LNCaP clone FGC (cell line): ENCODE measurements around the gene SLF1.

Experiments
- DNase-seq: peaks from one replicate; pipeline ENCODE4 v3.0.0-alpha.2; 2011; ENCODE audit warnings: low read depth
- H3K4me3 ChIP-seq: 2 replicates; pipeline ENCODE4 v1.5.1; 2011; ENCODE audit warnings: mild to moderate bottlenecking, low read depth, low read length, control low read depth
- TF ChIP-seq, protein P1 (sequence below): IDR thresholded peaks from 2 replicates; pipeline ENCODE4 v1.5.1; 2012; ENCODE audit warnings: mild to moderate bottlenecking; ENCODE audit not compliant: control insufficient read depth, insufficient read depth; ENCODE audit errors: extremely low read depth

The SLF1 gene

DNA sequence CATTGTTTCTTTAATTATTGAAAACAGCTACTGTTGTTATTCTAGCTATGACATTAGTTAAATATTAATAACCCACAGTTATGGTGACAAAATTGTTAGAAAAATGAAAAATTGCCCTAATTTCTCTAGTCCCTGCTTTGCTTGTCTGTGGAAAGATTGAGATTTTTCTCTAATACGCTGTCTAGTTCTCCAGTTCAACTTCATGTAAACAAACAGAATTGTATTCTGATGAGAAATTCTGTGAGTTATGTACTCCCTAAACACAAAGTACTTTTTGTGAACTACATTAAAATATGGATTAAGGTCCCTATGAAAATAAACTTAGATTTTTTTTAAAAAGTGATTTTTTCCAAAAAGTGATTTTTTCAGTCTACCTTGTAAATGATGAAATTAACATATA lies 8.7 kb downstream of the SLF1 start:
- TF ChIP-seq, protein P1, sequence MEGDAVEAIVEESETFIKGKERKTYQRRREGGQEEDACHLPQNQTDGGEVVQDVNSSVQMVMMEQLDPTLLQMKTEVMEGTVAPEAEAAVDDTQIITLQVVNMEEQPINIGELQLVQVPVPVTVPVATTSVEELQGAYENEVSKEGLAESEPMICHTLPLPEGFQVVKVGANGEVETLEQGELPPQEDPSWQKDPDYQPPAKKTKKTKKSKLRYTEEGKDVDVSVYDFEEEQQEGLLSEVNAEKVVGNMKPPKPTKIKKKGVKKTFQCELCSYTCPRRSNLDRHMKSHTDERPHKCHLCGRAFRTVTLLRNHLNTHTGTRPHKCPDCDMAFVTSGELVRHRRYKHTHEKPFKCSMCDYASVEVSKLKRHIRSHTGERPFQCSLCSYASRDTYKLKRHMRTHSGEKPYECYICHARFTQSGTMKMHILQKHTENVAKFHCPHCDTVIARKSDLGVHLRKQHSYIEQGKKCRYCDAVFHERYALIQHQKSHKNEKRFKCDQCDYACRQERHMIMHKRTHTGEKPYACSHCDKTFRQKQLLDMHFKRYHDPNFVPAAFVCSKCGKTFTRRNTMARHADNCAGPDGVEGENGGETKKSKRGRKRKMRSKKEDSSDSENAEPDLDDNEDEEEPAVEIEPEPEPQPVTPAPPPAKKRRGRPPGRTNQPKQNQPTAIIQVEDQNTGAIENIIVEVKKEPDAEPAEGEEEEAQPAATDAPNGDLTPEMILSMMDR: no peak
- no peak for DNase-seq
- no peak overlapping the region for H3K4me3 ChIP-seq

DNA sequence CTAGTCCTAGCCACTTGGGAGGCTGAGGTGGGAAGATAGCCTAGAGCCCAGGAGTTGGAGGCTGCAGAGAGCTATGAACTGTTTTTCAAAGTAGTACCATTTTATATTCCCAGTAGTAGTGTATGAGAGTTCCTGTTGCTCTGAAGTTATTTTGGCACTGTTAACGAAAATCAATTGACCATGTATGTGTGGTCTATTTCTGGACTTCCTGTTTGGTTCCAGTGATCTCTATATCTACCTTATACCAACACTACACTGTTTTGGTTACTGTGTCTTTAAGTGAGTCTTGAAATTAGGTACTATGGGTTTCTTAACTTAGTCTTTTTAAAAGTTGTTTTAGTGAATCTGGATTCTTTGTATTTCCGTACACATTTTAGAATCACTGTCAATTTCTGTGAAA lies 13.6 kb downstream of the SLF1 start:
- H3K4me3 ChIP-seq: no peak overlapping the region
- DNase-seq: no peak
- TF ChIP-seq, protein P1: no peak

DNA sequence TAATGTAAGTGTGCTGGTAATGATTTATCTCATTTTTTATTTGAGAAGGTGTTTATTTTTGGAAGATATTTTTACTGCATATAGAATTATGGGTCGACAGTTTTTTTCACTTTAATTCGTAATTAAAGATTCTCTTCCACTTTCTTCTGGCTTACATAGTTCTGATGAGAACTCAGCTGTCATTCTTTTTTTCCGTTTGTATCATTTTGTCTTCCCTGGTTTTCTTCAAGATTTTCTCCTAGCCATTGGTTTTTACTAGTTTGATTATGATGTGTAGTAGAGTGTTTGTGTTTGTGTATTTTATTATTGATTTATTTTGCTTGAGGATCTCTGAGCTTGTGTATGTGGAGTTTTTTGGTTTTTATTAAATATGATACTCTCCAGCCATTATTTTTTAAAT lies 21.7 kb downstream of the SLF1 start:
- DNase-seq: no peak
- H3K4me3 ChIP-seq: no peak overlapping the region
- TF ChIP-seq, protein P1: no peak

DNA sequence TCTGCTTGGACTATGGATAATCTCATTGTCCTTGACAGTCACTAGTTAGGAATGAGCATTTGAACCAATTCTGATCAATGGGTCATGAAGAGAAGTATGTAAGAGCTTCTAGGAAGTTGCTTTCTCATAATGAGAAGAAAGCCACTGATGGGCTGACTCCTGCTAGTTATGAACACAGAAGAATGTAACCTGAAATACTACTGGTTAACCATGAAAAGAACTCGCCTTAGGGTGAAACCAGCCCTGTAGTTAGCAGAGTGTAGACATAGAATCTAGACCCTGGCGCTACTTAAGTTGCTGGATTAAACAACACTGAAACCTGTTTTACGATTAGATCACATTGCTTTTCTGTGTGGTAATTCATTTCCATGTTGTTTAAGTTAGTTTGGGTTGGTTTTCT lies 26.6 kb downstream of the SLF1 start:
- TF ChIP-seq, protein P1: no peak
- DNase-seq: no peak

DNA sequence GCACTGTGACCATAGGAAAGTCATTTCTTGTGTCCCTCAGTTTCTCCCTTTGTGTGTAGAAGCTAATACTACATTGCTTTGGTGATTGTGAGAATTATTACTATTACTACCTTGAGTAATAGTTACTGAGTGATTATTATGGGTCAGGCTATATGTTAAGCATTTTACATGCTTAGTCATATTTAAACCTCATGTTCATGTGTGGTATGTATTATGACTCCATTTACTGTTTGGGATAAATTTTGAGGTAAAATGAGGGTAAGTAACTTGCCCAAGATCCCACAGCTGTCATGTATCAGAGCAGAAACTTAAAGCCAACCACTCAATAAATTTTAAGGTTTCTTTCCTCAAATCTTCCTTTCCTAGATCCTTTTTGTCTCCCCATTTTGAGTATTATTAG lies 28.3 kb downstream of the SLF1 start:
- TF ChIP-seq, protein P1: no peak
- no peak overlapping the region for H3K4me3 ChIP-seq
- DNase-seq: no peak

More for the DNA sequence above, 26.6 kb downstream of the SLF1 start:
- no peak overlapping the region for H3K4me3 ChIP-seq

DNA sequence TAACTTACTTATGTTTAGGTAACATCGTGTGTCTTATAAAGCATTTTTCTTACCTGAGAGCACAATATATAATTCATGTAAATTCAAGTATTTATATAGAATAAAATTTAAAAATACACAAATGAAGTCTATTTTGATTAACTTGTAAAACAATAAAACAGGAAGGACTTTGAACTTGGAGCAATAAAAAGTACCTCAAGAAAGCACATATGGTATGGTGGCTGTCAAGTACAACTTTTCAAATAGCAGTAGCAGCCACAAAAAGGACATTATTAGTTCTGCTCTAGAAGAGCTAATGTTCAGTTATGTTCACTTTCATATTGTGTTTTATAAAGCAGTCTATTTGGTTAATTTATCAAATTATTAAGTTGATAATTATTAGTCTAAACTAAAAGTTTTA lies 31.4 kb downstream of the SLF1 start:
- H3K4me3 ChIP-seq: no peak overlapping the region
- TF ChIP-seq, protein P1: no peak
- DNase-seq: no peak

DNA sequence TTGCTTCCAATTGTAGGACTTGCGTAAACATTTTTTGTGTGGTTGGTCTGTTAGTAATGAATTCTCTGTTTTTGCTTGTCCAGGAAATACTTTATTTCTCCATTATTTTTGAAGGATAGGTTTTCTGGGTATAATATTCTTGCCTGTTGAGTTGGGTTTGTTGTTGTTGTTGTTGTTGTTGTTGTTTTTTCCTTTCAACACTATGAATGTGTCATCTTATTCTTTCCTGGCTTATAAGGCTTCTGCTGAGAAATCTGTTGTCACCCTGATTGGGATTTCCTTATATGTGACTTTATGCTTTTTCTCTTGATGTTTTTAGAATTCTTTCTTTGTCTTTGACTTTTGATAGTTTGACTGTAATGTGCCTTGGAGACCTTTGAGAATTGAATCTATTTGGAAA lies 39.8 kb downstream of the SLF1 start:
- TF ChIP-seq, protein P1: no peak
- H3K4me3 ChIP-seq: no peak overlapping the region
- DNase-seq: no peak
